Loucy (cell line): ENCODE results near the gene APPL2.

Experiments
- H2AFZ ChIP-seq: fragments of 200-600 bp; sonication (generic); 2 replicates; pipeline ENCODE4 v1.6.0; 2016; ENCODE audit warnings: antibody characterized with exemption, mild to moderate bottlenecking, low read length, moderate library complexity
- H3F3A ChIP-seq: fragments of 200-600 bp; 2 replicates; pipeline ENCODE4 v1.6.0; 2016; ENCODE audit warnings: antibody characterized with exemption, low read depth, mild to moderate bottlenecking
- H3K27me3 ChIP-seq: fragments of 200-600 bp; sonication (generic); 2 replicates; pipeline ENCODE4 v1.6.1; 2014; ENCODE audit warnings: low read length, mild to moderate bottlenecking; ENCODE audit not compliant: insufficient read depth, poor library complexity, severe bottlenecking
- H3K36me3 ChIP-seq: fragments of 200-600 bp; sonication (generic); 2 replicates; pipeline ENCODE4 v1.6.1; 2016; ENCODE audit warnings: low read length; ENCODE audit not compliant: insufficient read depth
- H3K4me1 ChIP-seq: fragments of 200-600 bp; sonication (generic); 2 replicates; pipeline ENCODE4 v1.5.1; 2014; ENCODE audit warnings: low read length, mild to moderate bottlenecking; ENCODE audit not compliant: insufficient read depth, poor library complexity, severe bottlenecking
- H3K4me2 ChIP-seq: fragments of 200-600 bp; sonication (generic); 2 replicates; pipeline ENCODE4 v1.6.0; 2014; ENCODE audit warnings: antibody characterized with exemption, low read length, low read depth, mild to moderate bottlenecking; ENCODE audit not compliant: poor library complexity, severe bottlenecking
- H3K4me3 ChIP-seq: fragments of 200-600 bp; sonication (generic); 2 replicates; pipeline ENCODE4 v1.5.1; 2014; ENCODE audit warnings: low read length, mild to moderate bottlenecking, mixed read lengths; ENCODE audit not compliant: poor library complexity, severe bottlenecking
- H3K79me2 ChIP-seq: fragments of 200-600 bp; sonication (generic); 2 replicates; pipeline ENCODE4 v1.6.1; 2014; ENCODE audit warnings: low read length; ENCODE audit not compliant: insufficient read depth
- H3K9ac ChIP-seq: fragments of 200-600 bp; sonication (generic); 2 replicates; pipeline ENCODE4 v1.6.0; 2014; ENCODE audit warnings: mild to moderate bottlenecking, low read depth, low read length, moderate library complexity; ENCODE audit not compliant: poor library complexity, severe bottlenecking
- H3K9me2 ChIP-seq: fragments of 200-600 bp; sonication (generic); replicated peaks from 2 replicates; pipeline ENCODE4 v1.6.1; 2016; ENCODE audit warnings: low read depth, low read length, mixed read lengths
- H3K9me3 ChIP-seq: fragments of 200-600 bp; sonication (generic); 2 replicates; pipeline ENCODE4 v1.6.1; 2014; ENCODE audit warnings: mild to moderate bottlenecking, antibody characterized with exemption, low read length, low read depth; ENCODE audit not compliant: insufficient read depth
- H4K20me1 ChIP-seq: fragments of 200-600 bp; sonication (generic); 2 replicates; pipeline ENCODE4 v1.6.0; 2014; ENCODE audit warnings: antibody characterized with exemption, low read length, mild to moderate bottlenecking; ENCODE audit not compliant: insufficient read depth, poor library complexity, severe bottlenecking
- EZH2phosphoT487 ChIP-seq: fragments of 200-600 bp; IDR thresholded peaks from 2 replicates; pipeline ENCODE4 v1.6.1; 2018; ENCODE audit warnings: antibody characterized with exemption, mild to moderate bottlenecking, moderate library complexity, borderline replicate concordance
- TF ChIP-seq, protein P1 (sequence below): fragments of 200-600 bp; sonication (generic); conservative IDR thresholded peaks from 2 replicates; pipeline ENCODE4 v1.5.1; 2014; ENCODE audit warnings: mild to moderate bottlenecking, antibody characterized with exemption, low read length

Gene APPL2

GRCh38 chr12:105167346-105167745 is 68.6 kb downstream of the APPL2 start:
- no peaks in the 10 kb centered on the region for H3K27me3 ChIP-seq
- no peak overlapping the region for H3K4me2 ChIP-seq
- H4K20me1 ChIP-seq: no peaks in the 10 kb centered on the region
- no peaks in the 10 kb centered on the region for H3K9me2 ChIP-seq
- peaks cover 40% of the 10 kb centered on the region for H3K36me3 ChIP-seq
- no peak overlapping the region for H3K9ac ChIP-seq
- no peak overlapping the region for H2AFZ ChIP-seq
- no peaks in the 10 kb centered on the region for H3K9me3 ChIP-seq
- TF ChIP-seq, protein P1, sequence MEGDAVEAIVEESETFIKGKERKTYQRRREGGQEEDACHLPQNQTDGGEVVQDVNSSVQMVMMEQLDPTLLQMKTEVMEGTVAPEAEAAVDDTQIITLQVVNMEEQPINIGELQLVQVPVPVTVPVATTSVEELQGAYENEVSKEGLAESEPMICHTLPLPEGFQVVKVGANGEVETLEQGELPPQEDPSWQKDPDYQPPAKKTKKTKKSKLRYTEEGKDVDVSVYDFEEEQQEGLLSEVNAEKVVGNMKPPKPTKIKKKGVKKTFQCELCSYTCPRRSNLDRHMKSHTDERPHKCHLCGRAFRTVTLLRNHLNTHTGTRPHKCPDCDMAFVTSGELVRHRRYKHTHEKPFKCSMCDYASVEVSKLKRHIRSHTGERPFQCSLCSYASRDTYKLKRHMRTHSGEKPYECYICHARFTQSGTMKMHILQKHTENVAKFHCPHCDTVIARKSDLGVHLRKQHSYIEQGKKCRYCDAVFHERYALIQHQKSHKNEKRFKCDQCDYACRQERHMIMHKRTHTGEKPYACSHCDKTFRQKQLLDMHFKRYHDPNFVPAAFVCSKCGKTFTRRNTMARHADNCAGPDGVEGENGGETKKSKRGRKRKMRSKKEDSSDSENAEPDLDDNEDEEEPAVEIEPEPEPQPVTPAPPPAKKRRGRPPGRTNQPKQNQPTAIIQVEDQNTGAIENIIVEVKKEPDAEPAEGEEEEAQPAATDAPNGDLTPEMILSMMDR: no peak
- no peak for TF ChIP-seq EZH2phosphoT487
- no peaks in the 10 kb centered on the region for H3K79me2 ChIP-seq
- H3K4me1 ChIP-seq: peaks cover 14% of the 10 kb centered on the region
- H3K4me3 ChIP-seq: no peak overlapping the region
- no peaks in the 10 kb centered on the region for H3F3A ChIP-seq

DNA sequence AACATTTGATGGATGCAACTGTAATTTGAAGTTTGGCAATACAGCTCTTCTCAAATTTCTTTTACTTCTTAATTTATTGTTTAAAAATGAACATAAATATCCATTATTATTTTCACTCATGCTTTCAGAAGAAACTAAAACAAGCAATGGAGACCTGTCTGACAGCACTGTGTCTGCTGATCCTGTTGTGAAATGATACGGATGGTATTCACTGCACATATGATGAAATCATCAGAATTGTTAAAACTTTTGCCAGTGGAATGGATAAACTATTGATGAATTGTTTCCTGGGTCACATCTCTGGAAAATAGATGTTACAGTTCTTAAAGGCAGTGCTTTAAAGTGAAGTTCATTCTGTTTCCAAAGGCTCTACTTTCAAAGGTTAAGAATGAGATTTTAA is 69.2 kb downstream of the APPL2 start:
- H3K9me3 ChIP-seq: no peaks in the 10 kb centered on the region
- H3K36me3 ChIP-seq: peaks cover 43% of the 10 kb centered on the region
- H3K4me1 ChIP-seq: peaks cover 7% of the 10 kb centered on the region
- TF ChIP-seq, protein P1: no peak
- TF ChIP-seq EZH2phosphoT487: no peak
- no peaks in the 10 kb centered on the region for H3K9me2 ChIP-seq
- no peak overlapping the region for H3K4me2 ChIP-seq
- H3K27me3 ChIP-seq: no peaks in the 10 kb centered on the region
- no peak overlapping the region for H3K9ac ChIP-seq
- no peaks in the 10 kb centered on the region for H3K79me2 ChIP-seq
- no peak overlapping the region for H2AFZ ChIP-seq
- no peaks in the 10 kb centered on the region for H4K20me1 ChIP-seq
- no peak overlapping the region for H3K4me3 ChIP-seq
- no peaks in the 10 kb centered on the region for H3F3A ChIP-seq

DNA sequence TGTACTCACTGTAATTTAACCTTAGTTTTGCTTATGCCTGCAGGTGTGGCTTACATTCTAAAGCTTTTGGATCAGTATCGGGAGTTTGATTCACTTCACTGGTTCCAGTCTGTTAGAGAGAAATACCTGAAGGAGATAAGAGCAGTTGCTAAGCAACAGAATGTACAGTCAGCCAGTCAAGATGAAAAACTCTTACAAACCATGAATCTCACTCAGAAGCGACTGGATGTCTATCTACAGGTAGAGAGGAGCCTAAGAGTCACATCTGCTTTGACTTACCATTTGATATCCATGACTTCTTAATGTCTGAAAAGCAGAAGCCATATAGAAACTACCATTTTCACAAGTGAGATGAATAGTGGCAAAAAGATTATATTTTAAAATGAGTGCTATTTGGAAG is 71.9 kb downstream of the APPL2 start:
- Histone ChIP-seq H3K4me3 (no peak overlapping the region), H3K36me3 (peaks cover 38% of the 10 kb centered on the region), H3K9me3 (no peaks in the 10 kb centered on the region), H3K4me1 (no peaks in the 10 kb centered on the region), H3F3A (no peaks in the 10 kb centered on the region), H3K79me2 (no peaks in the 10 kb centered on the region), H3K4me2 (no peak overlapping the region), H3K9me2 (no peaks in the 10 kb centered on the region), H3K27me3 (no peaks in the 10 kb centered on the region), H2AFZ (no peak overlapping the region), H4K20me1 (no peaks in the 10 kb centered on the region), H3K9ac (no peak overlapping the region)
- no peak for TF ChIP-seq EZH2phosphoT487
- TF ChIP-seq, protein P1: no peak
